Fibroblast of the conjunctiva (primary cell): ENCODE measurements around the gene LIFR.

ENCODE experiments used
- DNase-seq: peaks from one replicate; pipeline ENCODE4 v3.0.0-alpha.2; 2010; ENCODE audit warnings: low read depth

The LIFR gene

DNA sequence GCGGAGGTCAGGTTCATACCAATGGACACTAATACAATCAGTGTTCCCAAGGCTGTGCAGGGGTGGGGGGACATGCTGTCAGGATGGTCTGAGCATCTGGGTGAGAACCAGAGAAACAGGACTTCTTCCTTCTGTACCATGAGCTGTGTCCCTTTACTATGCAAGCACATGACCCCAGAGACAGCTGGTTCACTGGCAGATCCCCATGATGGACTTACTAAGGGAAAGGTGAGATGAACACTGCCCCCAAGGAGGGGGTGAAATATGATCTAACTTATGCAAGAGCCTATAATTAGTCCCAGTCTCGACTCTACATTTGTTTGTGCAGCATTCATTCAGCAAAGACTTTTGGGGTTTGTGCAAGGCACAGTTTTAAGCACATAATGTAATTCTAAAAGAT lies 91.4 kb downstream of the LIFR start:
- peak; percentile 69 for DNase-seq

- no peak for DNase-seq
These were observed 92.6 kb downstream of the LIFR start for GRCh38 chr5:38463634-38464521.

GRCh38 chr5:38462976-38463633 lies 93.3 kb downstream of the LIFR start:
- no peak for DNase-seq

GRCh38 chr5:38458174-38458573 lies 98.3 kb downstream of the LIFR start:
- DNase-seq, result no peak

GRCh38 chr5:38456657-38457399 lies 99.6 kb downstream of the LIFR start:
- no peak for DNase-seq

- no peak for DNase-seq
These were observed 100.6 kb downstream of the LIFR start for GRCh38 chr5:38455796-38456330.

- no peak for DNase-seq
These were observed 102.5 kb downstream of the LIFR start for GRCh38 chr5:38453921-38454320.

DNA sequence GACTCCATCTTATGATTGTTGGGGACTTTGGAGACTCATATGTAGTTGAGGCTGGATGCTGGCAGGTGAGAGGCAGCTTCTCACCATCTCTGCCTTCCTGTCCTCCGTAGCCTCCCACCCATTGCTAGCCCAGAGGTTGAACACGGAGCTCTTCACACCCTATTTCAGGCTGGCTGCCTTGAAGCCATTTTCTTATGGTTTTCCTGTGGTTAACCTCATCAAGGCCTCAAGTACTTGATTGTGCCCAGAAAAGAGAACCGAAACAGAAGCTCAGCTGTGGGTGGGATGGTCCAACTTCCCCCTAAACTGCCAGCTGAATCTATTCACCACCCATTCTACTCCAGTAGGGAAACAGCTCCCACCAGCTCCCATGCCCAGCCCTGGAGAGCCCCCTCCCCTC lies 102.9 kb downstream of the LIFR start:
- no peak for DNase-seq

DNA sequence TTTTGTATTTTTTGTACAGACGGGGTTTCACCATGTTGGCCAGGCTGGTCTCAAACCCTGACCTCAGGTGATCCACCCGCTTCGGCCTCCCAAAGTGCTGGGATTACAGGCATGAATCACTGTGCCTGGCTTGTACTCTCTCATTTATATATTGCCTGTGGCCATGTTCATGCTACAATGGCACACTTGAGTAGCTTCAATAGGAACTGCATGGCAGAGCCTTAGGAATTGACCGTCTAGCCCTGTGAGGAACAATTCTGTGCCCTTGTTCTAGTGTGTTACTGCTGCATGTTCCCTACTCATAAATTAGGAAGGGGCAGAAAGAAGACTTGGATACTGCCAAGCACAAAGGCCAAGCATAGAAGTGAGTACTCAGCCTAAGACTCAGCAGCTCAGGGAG lies 104.2 kb downstream of the LIFR start:
- DNase-seq, result no peak

- no peak for DNase-seq
These were observed 105.2 kb downstream of the LIFR start for GRCh38 chr5:38451074-38451725.

DNA sequence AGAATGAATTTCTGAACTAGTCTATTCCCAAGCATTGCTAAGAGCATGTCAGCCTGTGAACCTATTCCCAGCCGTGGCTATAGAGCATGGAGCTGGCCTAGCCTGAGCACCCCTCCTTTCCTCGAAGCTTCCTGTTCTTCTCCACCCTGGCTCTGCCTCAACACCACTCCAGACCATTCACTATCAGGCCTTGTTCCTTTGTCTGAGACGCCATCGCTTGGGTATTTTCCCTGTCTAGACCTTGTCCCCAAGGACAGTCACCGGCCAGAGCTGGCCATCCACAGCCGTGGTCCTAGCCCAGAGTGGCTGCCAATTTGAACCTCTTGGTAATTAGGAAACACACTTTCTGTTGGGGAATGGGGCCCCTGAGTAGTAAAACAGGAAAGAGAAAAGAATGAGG lies 105.8 kb downstream of the LIFR start:
- no peak for DNase-seq

- no peak for DNase-seq
These were observed 107.7 kb downstream of the LIFR start for GRCh38 chr5:38448568-38449350.

GRCh38 chr5:38447786-38448185 lies 108.7 kb downstream of the LIFR start:
- DNase-seq, result peak; percentile 91

DNA sequence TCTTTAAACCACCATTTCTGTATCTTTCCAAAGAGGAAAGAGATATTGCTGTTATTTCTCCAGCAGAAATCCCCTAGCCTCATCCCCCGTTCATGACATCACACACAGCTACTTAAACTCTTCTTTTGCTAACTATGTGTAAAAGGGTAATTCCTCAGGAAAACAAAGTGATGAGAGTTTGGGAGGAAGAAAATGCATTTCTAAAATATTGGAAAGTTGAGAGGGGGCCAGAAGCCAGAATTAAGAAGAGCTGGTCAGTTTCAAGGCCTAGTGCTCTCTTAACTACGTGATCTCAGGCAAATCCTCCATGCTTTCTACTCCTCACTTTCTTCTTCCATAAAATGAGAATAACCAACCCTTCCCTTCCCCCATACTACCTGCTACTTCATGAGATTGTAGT lies 109.4 kb downstream of the LIFR start:
- no peak for DNase-seq

DNA sequence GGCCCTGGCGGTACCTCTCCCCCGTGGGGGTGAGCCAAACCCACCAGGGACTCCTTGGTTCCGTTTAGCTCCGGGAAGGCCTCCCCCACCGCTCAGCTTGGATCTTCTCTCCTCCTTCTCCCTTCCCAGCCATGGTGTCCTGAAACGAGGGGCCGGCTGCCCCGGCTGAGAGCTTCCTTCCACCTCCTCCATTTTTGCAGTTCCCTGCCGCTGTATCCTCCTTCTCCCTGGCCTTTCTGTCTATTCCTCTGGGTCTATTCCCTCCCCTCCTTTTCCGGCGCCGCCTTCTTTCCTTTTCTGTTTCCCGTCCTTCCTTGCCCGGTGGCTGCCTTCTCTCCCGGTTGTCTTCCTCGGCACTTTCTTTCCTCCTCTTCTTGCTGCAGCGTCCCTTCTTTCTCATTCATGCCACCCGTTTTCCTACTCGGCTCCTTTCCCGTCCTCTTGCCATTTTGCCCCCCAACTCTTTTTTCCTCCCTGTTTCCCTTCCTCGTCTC lies 110.4 kb downstream of the LIFR start:
- DNase-seq, result no peak

- no peak for DNase-seq
These were observed 110.9 kb downstream of the LIFR start for GRCh38 chr5:38445374-38446028.

- DNase-seq, result no peak
These were observed 113.1 kb downstream of the LIFR start for GRCh38 chr5:38443390-38443789.

GRCh38 chr5:38442247-38442573 lies 114.2 kb downstream of the LIFR start:
- no peak for DNase-seq

- DNase-seq, result peak; percentile 90
These were observed 114.8 kb downstream of the LIFR start for GRCh38 chr5:38441453-38442246.

DNA sequence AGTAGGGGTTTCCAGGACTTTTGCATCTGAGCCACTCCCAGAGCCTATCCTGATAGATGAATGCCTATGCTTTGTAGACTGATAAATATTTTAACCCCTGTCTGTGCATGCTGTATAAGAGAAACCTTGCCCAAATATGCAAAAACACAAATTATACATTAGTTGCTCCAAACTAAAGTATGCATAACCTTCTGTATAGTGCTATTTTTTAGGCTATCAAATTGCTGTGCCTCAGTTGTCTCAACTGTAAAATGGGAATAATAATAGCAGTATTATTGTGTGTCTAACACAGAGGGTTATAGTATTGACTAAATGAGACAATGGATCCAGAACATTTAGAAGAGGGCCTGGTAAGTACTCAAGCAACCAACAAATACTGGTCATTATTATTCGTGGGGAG lies 117.7 kb downstream of the LIFR start:
- DNase-seq, result no peak
